Stimulated activated CD8-positive, alpha-beta memory T cell treated with anti-CD3 and anti-CD28 coated beads, Interleukin-4, amount 100 ng/mL, for 4 hours (primary cell): ENCODE data around the gene NECTIN1.

Source experiments
- DNase-seq, 2 donors: peaks; one replicate each; pipeline ENCODE4 v3.0.0-alpha.2; 2020; ENCODE audit warnings: low read depth in 2 of 2, low spot score in 1 of 2

The NECTIN1 gene

GRCh38 chr11:119673759-119674336 is 55.2 kb downstream of the NECTIN1 start:
- no peak for DNase-seq

DNA sequence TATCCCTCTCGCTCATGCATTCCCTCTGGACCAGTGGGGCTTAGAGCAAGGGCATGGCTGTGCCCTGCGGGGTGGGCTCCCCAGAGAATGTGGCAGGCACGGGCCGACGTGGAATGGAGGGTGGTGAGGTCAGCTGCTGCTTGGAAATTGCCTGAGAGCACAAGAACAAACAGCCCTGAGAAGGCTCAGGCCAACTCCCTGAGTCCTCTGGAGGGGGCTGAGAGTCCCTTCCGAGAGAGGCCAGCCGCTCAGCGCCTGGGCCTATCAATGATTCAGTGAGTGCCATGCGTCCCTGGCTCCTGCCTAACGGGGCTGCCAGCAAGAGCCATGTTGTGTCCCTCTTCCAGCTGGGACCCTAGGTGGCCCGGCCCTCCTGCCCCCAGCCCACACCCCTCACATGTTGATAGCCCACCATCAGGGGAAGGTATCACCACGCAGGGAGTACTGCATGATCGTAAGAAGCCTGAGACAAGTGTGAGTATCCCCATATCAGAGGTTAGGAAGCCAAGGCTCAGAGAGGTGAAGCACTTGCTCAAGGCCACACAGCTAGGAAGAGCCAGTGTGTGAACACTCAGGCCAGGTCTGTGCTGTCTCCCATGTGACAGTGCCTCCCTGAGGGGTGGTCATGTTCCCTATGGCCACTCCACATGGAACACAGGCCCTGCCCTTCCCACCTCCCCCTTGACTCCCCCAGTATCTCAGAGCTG is 55.8 kb downstream of the NECTIN1 start:
- DNase-seq: no peak

DNA sequence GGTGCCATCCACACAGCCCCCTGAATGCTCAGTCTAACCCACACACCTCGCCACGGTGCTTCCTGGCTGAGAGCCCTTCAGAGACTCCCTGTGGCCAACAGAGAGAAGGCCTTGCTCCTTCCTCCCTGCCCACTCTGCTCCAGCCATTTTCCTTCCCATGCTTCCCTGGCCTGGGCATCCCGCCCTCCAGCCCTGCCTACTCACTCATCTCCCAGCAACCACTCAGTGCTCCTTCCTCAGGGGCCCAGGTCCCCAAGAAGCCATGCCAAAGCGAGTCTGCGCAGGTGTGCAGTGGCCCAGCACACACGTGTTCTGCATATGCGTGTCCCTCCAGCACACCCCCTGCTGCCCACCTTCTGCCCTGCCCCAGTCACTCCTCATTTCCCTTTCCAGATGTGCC is 56.4 kb downstream of the NECTIN1 start:
- no peak for DNase-seq

DNA sequence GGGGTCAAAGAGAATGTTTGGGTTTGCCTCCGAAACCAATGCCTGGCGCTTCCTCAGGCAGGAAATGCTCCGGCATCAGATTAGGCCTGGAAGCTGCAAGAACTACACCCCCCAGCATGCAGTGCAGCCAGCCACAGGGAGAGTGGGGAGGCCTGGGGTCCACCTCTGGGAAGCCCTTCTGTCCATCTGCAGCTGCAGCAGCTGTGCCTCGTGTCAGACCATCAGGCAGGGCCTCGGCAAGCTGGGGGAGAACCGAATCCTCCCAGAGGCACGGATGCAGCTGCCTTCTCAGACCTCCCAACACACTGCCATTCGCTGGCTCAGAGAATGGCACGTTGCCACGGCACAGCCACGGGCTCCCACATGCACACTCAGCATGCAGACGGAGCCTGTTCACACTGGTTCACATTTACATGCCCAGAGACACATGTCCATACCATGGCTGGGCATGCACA is 57.4 kb downstream of the NECTIN1 start:
- DNase-seq: no peak

DNA sequence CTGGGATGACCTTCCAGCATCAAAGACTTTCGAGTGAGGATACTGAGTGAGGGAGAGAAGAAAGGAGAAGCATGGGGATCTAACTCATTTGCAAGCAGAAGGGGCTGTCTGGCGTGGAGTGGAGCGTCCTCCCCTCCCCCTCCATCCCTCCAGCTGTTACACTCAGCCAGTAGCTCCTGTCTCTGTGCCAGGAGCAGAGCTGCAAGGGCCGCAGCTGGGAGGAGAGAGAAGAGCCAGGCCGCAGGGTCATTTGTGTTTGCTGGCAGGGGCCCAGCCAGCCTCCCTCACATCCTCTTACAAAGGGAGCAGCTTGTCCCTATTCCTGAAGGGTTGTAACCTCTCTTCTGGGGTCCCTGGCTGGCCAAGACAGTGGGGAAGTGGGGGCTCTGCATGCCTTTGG is 57.9 kb downstream of the NECTIN1 start:
- DNase-seq: no peak

GRCh38 chr11:119669487-119669886 is 59.5 kb downstream of the NECTIN1 start:
- no peak for DNase-seq

- DNase-seq: no peak
Measured at GRCh38 chr11:119668676-119669075, 60.3 kb downstream of the NECTIN1 start.

DNA sequence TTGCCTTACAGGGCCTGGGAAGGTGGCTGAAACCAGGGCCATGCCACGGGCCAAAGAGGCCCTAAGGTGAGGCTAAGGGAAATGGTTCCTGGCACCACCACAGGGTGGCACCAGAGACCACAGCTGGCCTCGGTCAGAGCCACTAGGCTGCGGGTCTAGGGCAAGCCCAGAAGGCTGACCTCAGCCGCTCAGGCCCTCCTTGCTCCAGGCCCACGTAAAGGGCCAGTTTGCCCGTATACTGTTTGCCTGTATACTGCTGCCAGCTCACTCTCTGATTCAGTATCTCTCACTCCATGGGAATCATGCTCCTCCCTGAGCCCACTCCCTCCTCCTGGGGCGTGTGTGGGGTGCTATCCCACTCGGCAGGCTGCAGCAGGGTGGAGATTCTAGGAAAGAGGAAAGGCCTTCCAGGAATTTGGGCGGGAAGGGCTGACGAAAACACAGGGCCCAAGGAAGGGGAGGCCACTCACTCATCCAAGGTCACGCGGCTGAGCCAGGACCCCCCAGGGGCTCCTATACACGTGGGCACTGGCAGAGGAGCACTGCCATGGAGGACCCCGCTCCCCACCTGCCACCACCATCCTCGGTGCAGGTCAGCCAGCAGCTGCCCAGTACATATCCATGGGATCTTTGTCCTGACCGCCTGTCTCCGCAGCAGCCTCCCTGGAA is 62.4 kb downstream of the NECTIN1 start:
- peak; percentile 12 to 30 for DNase-seq

- no peak for DNase-seq
Measured at GRCh38 chr11:119666061-119666460, 62.9 kb downstream of the NECTIN1 start.

GRCh38 chr11:119664701-119665420 is 64.1 kb downstream of the NECTIN1 start:
- DNase-seq: no peak

GRCh38 chr11:119664063-119664572 is 64.9 kb downstream of the NECTIN1 start:
- no peak for DNase-seq

- DNase-seq: no peak
Measured at GRCh38 chr11:119663279-119663678, 65.7 kb downstream of the NECTIN1 start.

GRCh38 chr11:119661226-119661625 is 67.8 kb downstream of the NECTIN1 start:
- DNase-seq: no peak

GRCh38 chr11:119659971-119660723 is 68.9 kb downstream of the NECTIN1 start:
- DNase-seq: no peak

DNA sequence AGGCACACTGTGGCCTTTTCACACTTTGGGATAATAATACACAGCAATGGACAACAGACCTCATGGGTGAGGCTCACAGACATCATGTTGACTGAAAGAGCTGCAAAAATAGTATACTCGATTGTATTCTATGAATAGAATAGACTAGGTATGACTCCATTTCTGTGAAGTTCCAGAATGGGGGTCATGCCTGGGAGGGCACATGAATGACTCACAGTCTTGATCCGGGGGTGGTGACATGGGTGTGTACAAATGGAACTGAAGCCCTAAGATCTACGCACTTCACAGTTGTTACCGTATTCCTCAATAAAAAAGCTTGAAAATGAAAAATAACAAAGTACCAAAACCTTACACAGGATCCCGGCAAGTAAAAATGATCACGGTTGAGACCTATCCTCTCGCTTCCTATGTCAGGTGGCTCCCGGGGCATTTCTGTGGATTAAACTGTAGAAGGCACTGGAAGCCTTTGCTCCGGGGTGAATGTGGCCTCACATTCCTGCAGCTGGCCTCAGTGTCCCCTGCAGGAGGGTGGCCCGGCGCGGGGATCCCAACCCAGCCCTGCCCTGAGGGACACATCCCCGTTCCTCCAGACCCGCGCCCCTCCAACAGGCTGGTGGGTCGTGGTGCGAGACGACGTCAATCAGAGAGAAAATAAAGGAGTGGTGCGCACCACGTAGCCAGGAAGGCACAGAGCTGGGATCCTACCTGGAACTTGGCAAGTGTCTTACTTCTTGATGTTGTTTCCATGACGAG is 75.9 kb downstream of the NECTIN1 start:
- DNase-seq: no peak

GRCh38 chr11:119651802-119652584 is 77.0 kb downstream of the NECTIN1 start:
- DNase-seq: no peak

DNA sequence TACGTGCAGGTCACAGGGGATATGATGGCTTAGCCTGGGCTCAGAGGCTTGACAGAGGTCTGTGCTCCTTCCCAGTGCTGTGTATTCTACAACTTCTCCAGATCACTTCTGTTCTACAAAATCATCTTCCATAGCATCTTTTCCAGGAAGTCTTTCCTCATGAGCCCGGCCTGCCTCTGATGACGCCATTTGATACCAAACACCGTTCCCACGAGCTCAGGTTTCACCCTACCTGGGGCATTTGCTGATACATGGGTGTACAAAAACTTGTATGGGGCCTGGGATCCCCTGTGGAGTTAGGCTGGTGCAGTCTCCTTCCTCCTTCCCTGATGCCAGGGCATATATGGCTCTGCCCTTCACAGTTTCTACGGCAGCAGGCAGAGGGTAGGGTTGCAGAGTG is 78.7 kb downstream of the NECTIN1 start:
- no peak for DNase-seq

- DNase-seq: no peak
Measured at GRCh38 chr11:119647254-119647653, 81.7 kb downstream of the NECTIN1 start.

DNA sequence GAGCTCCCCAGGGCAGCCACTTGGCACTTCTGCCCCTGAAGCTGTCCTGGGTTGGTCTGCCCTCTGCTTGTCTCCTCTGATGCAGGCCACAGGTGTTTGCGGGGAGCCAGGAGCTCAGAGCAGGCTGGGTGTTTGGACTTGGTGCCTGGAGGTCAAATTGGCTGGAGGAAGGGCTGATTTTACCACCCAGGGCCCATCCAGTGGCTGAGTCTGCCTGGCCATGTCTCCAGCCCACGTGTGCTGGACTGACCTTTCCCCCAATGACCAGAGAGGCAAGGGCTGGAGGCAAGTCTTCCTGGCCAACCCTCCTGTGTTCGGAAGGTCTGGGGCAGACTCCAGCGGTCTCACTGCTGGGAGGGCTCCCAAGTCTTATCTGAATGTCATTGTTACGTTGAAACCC is 84.0 kb downstream of the NECTIN1 start:
- no peak for DNase-seq
